Smooth muscle cell (in vitro differentiated cells): ENCODE results near the gene TBC1D16. TPM values are rescaled to one million over a fixed set of nuclear protein-coding genes. Genes with fewer than 3 reads are reported as not detected.

Source experiments
- DNase-seq: peaks from one replicate; lab custom pipeline; 2025; ENCODE audit not compliant: unreplicated experiment; lab: John Stamatoyannopoulos, UW
- H2AFZ ChIP-seq: fragments of 200-600 bp; sonication (generic); 2 replicates; pipeline ENCODE4 v1.6.0; 2016; ENCODE audit warnings: antibody characterized with exemption, low read depth, mild to moderate bottlenecking
- H3F3A ChIP-seq: fragments of 200-600 bp; sonication (generic); 2 replicates; pipeline ENCODE4 v1.6.0; 2017; ENCODE audit warnings: antibody characterized with exemption, low read depth
- H3K27ac ChIP-seq: fragments of 200-600 bp; sonication (generic); 2 replicates; pipeline ENCODE4 v1.5.1; 2016; ENCODE audit warnings: low read depth, mild to moderate bottlenecking
- H3K27me3 ChIP-seq: fragments of 200-600 bp; sonication (generic); 2 replicates; pipeline ENCODE4 v1.6.1; 2016; ENCODE audit warnings: low read depth, mild to moderate bottlenecking
- H3K36me3 ChIP-seq: fragments of 200-600 bp; sonication (generic); 2 replicates; pipeline ENCODE4 v1.5.1; 2016; ENCODE audit warnings: low read depth
- H3K4me1 ChIP-seq: fragments of 200-600 bp; sonication (generic); 2 replicates; pipeline ENCODE4 v1.5.1; 2016; ENCODE audit warnings: low read depth
- H3K4me2 ChIP-seq: fragments of 200-600 bp; sonication (generic); 2 replicates; pipeline ENCODE4 v1.6.0; 2016; ENCODE audit warnings: mild to moderate bottlenecking
- H3K4me3 ChIP-seq: fragments of 200-600 bp; sonication (generic); 2 replicates; pipeline ENCODE4 v1.5.1; 2016; ENCODE audit warnings: mild to moderate bottlenecking
- H3K79me2 ChIP-seq: fragments of 200-600 bp; sonication (generic); 2 replicates; pipeline ENCODE4 v1.6.0; 2016; ENCODE audit warnings: low read depth, mild to moderate bottlenecking
- H3K9ac ChIP-seq: fragments of 200-600 bp; sonication (generic); 2 replicates; pipeline ENCODE4 v1.6.0; 2016; ENCODE audit warnings: low read depth
- H3K9me3 ChIP-seq: fragments of 200-600 bp; sonication (generic); replicated peaks from 2 replicates; pipeline ENCODE4 v1.5.1; 2016; ENCODE audit warnings: low read depth
- H4K20me1 ChIP-seq: fragments of 200-600 bp; sonication (generic); 2 replicates; pipeline ENCODE4 v1.6.0; 2016; ENCODE audit warnings: low read depth
- WGBS: methylation state at CpG from one replicate; pipeline ENCODE4 v1.1.7; 2016; ENCODE audit warnings: low lambda C conversion rate; 5-methylcytosine and 5-hydroxymethylcytosine counted together
- polyA plus RNA-seq: library from polyadenylated mRNA; unstranded; fragments of >200 nt; fragmentation: Nextera tagmentation; extraction: Ambion mirVana; gene quantifications from 2 replicates; pipeline ENCODE4 v1.2.1, GENCODE V29; 2016
- total RNA-seq: library from RNA; depleted of rRNA; stranded (reverse); fragments of >200 nt; gene quantifications from 2 replicates; pipeline ENCODE4 v1.2.3, GENCODE V29; 2014
- TF ChIP-seq, protein P1 (sequence below): fragments of 200-600 bp; sonication (generic); IDR thresholded peaks from 2 replicates; pipeline ENCODE4 v1.5.1; 2017; ENCODE audit warnings: borderline replicate concordance, mild to moderate bottlenecking, antibody characterized with exemption; ENCODE audit not compliant: insufficient read depth, poor library complexity, severe bottlenecking

TBC1D16 gene
- total and polyA plus RNA-seq, 2 experiments from 2014 or later = 17.4 to 24.6 TPM

DNA sequence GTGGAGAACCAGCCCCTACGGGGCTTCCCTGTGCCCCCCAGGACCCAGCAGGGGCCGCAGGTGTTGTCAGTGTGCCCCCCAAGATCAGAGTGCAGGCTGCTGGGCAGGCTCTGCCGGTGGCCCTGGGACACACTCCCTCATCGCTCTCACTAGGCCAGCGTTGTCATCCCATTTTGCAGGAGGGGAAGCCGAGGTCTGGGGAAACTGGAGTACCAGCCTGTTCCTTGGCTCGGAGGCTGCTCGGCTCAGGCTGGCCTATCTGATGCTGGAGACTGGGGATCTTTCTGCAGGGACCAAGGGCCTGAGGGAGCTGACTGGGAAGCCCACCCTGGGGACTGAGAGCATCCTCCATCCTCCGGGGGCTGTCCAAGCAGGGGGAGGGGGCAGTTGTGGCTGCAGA is 122.2 kb downstream of the TBC1D16 start:
- H3K4me3 ChIP-seq = no peak overlapping the region
- H2AFZ ChIP-seq = no peak overlapping the region
- no peaks in the 10 kb centered on the region for H3F3A ChIP-seq
- TF ChIP-seq, protein P1, sequence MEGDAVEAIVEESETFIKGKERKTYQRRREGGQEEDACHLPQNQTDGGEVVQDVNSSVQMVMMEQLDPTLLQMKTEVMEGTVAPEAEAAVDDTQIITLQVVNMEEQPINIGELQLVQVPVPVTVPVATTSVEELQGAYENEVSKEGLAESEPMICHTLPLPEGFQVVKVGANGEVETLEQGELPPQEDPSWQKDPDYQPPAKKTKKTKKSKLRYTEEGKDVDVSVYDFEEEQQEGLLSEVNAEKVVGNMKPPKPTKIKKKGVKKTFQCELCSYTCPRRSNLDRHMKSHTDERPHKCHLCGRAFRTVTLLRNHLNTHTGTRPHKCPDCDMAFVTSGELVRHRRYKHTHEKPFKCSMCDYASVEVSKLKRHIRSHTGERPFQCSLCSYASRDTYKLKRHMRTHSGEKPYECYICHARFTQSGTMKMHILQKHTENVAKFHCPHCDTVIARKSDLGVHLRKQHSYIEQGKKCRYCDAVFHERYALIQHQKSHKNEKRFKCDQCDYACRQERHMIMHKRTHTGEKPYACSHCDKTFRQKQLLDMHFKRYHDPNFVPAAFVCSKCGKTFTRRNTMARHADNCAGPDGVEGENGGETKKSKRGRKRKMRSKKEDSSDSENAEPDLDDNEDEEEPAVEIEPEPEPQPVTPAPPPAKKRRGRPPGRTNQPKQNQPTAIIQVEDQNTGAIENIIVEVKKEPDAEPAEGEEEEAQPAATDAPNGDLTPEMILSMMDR = no peak
- H3K27me3 ChIP-seq = no peaks in the 10 kb centered on the region
- no peak for DNase-seq
- no peaks in the 10 kb centered on the region for H3K4me1 ChIP-seq
- no peaks in the 10 kb centered on the region for H4K20me1 ChIP-seq
- H3K9me3 ChIP-seq = no peaks in the 10 kb centered on the region
- no peaks in the 10 kb centered on the region for H3K36me3 ChIP-seq
- H3K79me2 ChIP-seq = no peaks in the 10 kb centered on the region
- H3K9ac ChIP-seq = no peak overlapping the region
- no peak overlapping the region for H3K27ac ChIP-seq
- H3K4me2 ChIP-seq = no peak overlapping the region
- 90% methylated on average over 8 of the region's 9 CpGs for WGBS

DNA sequence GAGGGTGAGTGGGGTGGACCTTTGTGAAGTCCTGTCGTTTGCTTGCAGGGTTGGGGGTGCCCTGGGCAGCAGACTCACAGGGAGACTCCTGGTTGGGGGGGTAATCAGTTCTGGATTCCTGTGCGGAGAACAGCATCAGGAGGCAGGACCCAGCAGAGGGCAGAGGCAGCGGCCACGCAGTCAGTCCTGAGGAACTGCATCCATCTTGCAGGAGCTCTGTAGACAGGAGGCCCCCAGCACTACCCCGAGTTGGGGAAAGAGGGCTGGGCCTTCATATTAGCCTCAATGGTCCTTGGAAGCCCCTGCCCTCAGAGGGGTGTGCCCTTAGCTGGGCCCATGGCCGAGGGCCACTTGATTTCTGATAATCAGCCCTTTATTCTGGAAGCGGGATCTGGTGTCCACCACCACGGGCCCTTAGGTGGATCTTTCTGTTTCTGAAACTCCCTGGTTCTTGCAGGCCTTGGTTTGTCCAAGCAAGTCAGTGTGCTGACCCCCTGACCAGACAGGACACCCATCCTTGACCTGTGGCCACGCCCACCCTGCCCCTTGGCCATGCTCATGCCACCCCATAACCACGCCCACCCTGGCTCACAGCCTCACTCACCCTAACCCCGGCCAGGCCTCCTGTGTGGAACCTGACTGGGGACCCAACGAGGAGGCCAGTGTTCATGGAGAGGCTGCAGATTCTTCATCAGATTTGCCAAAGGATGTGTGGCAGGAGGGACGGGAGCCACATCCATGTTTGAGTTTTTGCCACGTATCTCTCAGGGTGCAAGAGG is 122.9 kb downstream of the TBC1D16 start:
- H3K79me2 ChIP-seq = no peaks in the 10 kb centered on the region
- H4K20me1 ChIP-seq = no peaks in the 10 kb centered on the region
- DNase-seq = no peak
- no peak overlapping the region for H3K9ac ChIP-seq
- H3K4me2 ChIP-seq = no peak overlapping the region
- H3K4me1 ChIP-seq = no peaks in the 10 kb centered on the region
- H3K27ac ChIP-seq = no peak overlapping the region
- no peaks in the 10 kb centered on the region for H3K27me3 ChIP-seq
- H3F3A ChIP-seq = no peaks in the 10 kb centered on the region
- H2AFZ ChIP-seq = no peak overlapping the region
- H3K9me3 ChIP-seq = no peaks in the 10 kb centered on the region
- WGBS = 94% methylated on average over 14 of the region's 14 CpGs
- no peak overlapping the region for H3K4me3 ChIP-seq
- no peaks in the 10 kb centered on the region for H3K36me3 ChIP-seq
- TF ChIP-seq, protein P1 = no peak

DNA sequence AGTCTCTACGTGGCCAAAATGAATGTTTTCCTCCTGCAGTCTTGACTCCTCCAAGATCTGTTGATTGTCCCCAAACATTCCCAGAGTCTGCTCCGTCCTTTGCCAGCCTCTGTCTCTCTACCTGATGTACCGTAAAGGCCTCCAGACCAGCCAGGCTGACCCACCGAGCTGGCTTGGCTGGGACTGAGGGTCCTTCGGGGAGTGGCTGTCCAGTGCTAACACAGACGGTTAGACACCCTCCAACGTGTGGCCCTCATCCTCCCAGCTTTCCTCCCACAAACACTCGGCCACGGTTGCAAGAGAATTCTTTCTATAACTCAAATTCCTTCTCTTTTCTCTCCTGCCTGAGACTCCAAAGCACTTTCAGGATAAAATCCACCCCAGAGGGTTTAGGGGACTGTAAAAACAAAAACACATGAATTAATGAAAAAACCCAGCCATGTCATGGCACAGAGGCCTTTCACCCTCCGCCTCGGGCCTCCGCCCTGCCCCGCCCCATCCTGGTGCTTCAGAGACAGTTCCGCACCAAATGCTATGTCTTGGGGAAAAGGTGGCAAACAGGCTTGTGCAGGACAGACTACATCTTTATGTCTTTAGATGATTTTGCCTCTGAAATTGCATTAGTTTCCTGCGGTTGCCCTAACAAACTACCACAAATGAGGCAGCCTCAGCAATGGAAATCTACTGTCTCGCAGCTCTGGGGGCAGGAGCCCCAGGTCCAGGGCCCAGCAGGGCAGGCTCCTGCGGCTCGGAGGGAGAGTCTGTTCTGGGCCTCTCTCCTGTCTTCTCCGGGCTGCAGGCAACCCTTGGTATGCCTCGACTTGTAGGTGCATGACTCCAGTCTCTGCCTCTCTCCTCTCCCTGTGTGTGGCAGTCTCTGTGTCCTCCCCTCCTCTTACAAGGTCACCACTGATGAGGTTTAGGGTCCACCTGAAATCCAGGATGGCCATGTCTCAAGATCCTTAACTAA is 124.0 kb downstream of the TBC1D16 start:
- TF ChIP-seq, protein P1 = no peak
- 84% methylated on average over 20 of the region's 20 CpGs for WGBS

More for the DNA sequence above, 124.0 kb downstream of the TBC1D16 start:
- Histone ChIP-seq H3K9ac (no peak overlapping the region), H3K27ac (no peak overlapping the region), H3K4me1 (no peaks in the 10 kb centered on the region), H2AFZ (no peak overlapping the region), H3K79me2 (no peaks in the 10 kb centered on the region), H3K4me3 (no peak overlapping the region), H3K27me3 (no peaks in the 10 kb centered on the region), H4K20me1 (no peaks in the 10 kb centered on the region), H3F3A (no peaks in the 10 kb centered on the region), H3K36me3 (no peaks in the 10 kb centered on the region), H3K9me3 (no peaks in the 10 kb centered on the region), H3K4me2 (no peak overlapping the region)
- no peak for DNase-seq
